ENCODE data around the gene RHOJ.

- TF ChIP-seq BRCA1 (IDR thresholded peaks at IDR 0.05; ENCODE audit: low read depth, low read length): no peak
- no peak for TF ChIP-seq ASH2L (IDR thresholded peaks at IDR 0.05; ENCODE audit: low read length)
- no peak for TF ChIP-seq SIRT6 (IDR thresholded peaks at IDR 0.05; ENCODE audit: low read length)
- TF ChIP-seq, protein P1, sequence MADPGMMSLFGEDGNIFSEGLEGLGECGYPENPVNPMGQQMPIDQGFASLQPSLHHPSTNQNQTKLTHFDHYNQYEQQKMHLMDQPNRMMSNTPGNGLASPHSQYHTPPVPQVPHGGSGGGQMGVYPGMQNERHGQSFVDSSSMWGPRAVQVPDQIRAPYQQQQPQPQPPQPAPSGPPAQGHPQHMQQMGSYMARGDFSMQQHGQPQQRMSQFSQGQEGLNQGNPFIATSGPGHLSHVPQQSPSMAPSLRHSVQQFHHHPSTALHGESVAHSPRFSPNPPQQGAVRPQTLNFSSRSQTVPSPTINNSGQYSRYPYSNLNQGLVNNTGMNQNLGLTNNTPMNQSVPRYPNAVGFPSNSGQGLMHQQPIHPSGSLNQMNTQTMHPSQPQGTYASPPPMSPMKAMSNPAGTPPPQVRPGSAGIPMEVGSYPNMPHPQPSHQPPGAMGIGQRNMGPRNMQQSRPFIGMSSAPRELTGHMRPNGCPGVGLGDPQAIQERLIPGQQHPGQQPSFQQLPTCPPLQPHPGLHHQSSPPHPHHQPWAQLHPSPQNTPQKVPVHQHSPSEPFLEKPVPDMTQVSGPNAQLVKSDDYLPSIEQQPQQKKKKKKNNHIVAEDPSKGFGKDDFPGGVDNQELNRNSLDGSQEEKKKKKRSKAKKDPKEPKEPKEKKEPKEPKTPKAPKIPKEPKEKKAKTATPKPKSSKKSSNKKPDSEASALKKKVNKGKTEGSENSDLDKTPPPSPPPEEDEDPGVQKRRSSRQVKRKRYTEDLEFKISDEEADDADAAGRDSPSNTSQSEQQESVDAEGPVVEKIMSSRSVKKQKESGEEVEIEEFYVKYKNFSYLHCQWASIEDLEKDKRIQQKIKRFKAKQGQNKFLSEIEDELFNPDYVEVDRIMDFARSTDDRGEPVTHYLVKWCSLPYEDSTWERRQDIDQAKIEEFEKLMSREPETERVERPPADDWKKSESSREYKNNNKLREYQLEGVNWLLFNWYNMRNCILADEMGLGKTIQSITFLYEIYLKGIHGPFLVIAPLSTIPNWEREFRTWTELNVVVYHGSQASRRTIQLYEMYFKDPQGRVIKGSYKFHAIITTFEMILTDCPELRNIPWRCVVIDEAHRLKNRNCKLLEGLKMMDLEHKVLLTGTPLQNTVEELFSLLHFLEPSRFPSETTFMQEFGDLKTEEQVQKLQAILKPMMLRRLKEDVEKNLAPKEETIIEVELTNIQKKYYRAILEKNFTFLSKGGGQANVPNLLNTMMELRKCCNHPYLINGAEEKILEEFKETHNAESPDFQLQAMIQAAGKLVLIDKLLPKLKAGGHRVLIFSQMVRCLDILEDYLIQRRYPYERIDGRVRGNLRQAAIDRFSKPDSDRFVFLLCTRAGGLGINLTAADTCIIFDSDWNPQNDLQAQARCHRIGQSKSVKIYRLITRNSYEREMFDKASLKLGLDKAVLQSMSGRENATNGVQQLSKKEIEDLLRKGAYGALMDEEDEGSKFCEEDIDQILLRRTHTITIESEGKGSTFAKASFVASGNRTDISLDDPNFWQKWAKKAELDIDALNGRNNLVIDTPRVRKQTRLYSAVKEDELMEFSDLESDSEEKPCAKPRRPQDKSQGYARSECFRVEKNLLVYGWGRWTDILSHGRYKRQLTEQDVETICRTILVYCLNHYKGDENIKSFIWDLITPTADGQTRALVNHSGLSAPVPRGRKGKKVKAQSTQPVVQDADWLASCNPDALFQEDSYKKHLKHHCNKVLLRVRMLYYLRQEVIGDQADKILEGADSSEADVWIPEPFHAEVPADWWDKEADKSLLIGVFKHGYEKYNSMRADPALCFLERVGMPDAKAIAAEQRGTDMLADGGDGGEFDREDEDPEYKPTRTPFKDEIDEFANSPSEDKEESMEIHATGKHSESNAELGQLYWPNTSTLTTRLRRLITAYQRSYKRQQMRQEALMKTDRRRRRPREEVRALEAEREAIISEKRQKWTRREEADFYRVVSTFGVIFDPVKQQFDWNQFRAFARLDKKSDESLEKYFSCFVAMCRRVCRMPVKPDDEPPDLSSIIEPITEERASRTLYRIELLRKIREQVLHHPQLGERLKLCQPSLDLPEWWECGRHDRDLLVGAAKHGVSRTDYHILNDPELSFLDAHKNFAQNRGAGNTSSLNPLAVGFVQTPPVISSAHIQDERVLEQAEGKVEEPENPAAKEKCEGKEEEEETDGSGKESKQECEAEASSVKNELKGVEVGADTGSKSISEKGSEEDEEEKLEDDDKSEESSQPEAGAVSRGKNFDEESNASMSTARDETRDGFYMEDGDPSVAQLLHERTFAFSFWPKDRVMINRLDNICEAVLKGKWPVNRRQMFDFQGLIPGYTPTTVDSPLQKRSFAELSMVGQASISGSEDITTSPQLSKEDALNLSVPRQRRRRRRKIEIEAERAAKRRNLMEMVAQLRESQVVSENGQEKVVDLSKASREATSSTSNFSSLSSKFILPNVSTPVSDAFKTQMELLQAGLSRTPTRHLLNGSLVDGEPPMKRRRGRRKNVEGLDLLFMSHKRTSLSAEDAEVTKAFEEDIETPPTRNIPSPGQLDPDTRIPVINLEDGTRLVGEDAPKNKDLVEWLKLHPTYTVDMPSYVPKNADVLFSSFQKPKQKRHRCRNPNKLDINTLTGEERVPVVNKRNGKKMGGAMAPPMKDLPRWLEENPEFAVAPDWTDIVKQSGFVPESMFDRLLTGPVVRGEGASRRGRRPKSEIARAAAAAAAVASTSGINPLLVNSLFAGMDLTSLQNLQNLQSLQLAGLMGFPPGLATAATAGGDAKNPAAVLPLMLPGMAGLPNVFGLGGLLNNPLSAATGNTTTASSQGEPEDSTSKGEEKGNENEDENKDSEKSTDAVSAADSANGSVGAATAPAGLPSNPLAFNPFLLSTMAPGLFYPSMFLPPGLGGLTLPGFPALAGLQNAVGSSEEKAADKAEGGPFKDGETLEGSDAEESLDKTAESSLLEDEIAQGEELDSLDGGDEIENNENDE (IDR thresholded peaks at IDR 0.05; ENCODE audit: insufficient replicate concordance, low read length): no peak
- TF ChIP-seq POLR2AphosphoS5 (IDR thresholded peaks at IDR 0.05; ENCODE audit: low read depth, low read length): no peak
- TF ChIP-seq CTCF (IDR thresholded peaks at IDR 0.05; ENCODE audit: control extremely low read depth in 1 of 3, insufficient read depth in 1 of 3, low read depth in 1 of 3, low read length in 3 of 3): no peak
- TF ChIP-seq EZH2 (IDR thresholded peaks at IDR 0.05; ENCODE audit: low read depth, low read length, severe bottlenecking): no peak
- TF ChIP-seq KDM1A (IDR thresholded peaks at IDR 0.05; ENCODE audit: borderline replicate concordance, low read length): no peak
- TF ChIP-seq CHD2 (IDR thresholded peaks at IDR 0.05; ENCODE audit: low read length): no peak
- TF ChIP-seq RAD21 (IDR thresholded peaks at IDR 0.05 in 1 of 2, conservative IDR thresholded peaks at IDR 0.05 in 1 of 2; ENCODE audit: low read depth in 2 of 2, low read length in 2 of 2): no peak
- TF ChIP-seq YY1 (IDR thresholded peaks at IDR 0.05; ENCODE audit: low read depth, low read length): no peak
- no peak for TF ChIP-seq POLR2A (IDR thresholded peaks at IDR 0.05; ENCODE audit: control extremely low read depth in 1 of 2, low read depth in 2 of 2, low read length in 2 of 2)
These were observed 93.3 kb downstream of the RHOJ start for GRCh38 chr14:63297372-63298063.

Data from H1 (cell line).